GM21447 (cell line): ENCODE results near the gene UBFD1.
"Not testable (repeated sequence)": the region's sequence is repeated elsewhere in the genome, so short reads cannot be mapped to it uniquely, and the experiment has no call there.

Source experiments
- ATAC-seq: cut with Tn5 transposase; IDR thresholded peaks from one replicate; pipeline ENCODE4 v1.9.1; 2021; ENCODE audit not compliant: unreplicated experiment

The UBFD1 gene

DNA sequence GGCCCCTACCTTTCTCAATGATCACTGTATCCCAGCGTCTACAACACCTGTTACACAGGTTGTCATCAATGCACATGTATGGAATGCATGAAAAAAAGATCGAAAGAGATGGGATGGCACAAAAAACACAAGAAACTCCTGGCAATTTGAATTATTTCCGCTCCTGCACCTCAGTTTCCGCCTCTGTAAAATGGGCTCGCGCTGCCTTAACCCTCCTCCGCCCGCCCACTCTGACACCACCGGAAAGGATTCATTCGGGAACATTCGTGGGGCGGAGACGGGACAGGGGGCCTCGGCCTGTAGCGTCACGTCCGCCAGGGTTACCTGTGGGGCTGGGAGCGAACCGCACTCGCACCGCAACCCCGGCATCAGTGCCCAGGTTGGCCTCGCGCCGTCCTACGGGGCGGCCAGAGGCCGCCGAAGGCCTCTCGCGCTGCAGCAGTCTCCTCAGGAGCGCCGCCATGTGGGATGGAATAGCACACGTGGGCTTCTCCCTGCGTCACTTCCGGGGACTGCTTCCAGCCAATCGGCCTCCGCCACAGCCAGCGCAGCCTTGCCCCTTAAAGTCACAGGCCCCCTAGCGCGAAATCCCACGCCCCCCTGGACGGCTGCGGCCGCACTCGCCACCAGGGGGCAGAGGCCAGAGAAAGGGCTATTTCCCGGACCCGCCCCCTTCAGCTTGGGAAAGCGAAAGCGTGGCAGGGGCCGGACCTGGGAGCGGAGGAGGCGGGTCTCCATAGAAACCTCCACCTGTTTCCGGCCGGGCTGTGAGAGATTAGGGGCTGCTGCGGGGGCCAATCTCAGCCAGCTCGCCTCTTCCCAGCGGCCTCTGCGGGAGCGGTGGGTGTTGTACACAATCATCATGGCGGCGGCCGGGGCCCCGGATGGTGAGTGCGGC lies at the start of gene UBFD1, which contains the start of gene EARS2:
TSS of gene UBFD1 (plus strand) at position 847 of the 898 bp plus-strand sequence. CDS start at position 863, 16 bp downstream.
TSS of gene EARS2 (minus strand) at position 470 of the 898 bp plus-strand sequence. CDS start at position 463, 7 bp downstream.
- ATAC-seq, result peak; percentile 92

DNA sequence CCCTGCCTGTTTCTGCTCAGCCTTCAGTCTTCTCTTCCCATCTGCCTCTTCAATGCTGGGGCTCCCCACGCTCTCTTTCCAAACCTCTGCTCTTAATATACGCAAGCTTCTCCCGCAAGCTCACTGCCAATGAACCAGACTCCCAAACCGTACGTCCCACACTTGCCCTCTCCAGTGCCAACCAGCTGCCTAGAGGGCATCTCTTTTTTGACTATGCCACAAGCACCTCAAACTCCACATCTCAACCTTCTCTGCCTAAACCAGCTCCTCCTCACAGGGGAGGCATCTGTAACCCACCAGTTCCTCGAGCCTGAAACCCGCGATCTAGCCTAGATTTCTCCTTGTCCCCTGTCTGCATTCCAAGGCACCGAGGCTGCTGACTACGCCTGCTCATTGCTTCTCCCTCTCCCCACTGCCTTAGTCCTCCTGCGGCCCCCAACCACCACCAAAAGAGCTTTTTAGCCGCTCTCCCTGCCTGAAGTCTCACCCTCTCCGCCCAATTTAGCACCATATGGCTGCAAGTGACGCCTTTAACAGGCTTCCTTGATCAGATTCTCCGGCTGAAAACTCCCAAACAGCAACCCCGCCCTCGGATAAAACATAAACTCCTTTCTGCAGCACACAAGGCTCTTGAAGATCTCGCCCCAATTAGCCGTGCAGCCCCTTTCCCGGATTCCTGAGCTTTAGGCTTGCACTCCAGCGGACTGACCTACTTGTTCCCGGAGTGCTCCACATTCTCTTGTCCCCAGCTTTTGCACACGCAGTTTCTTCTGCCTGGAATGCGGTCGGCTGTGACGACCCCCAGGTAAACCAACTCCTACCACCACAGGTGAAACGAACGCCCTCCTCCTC lies 48.7 kb upstream of the UBFD1 start:
- ATAC-seq, result no peak

DNA sequence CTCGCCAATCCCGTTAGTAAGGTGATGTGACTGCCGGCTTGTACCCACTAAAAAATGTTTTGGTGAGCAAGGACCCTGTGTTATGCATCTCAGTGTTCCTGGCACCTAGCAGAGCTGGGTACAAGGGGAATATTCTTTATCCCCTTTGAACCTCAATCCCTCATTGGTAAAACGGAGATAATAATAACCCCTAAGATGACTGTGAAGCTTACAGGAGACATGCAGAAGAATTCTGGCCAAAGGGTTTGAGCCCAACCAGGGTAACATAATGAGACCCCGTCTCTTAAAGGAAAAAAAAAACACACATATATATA lies 48.1 kb upstream of the UBFD1 start:
- ATAC-seq, result no peak

DNA sequence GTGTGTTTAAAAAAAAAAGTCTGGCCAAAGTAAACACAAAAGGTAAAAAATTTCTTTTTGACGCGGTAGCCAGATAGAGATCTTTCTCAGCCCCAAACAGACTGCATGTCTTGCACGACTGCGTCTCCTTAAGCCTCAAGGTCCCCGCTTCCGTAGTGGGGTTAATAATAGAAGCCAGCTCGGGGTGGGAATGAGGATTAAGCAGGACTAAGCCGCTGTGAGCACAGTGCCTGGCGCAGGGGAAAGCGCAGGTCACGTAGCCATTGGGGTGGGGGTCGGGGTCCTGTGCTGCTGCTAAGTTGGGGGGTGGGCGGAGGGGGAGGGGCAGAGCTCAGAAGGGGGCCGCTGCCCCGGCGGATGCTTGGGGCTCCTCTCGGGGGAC lies 47.8 kb upstream of the UBFD1 start:
- ATAC-seq, result peak; percentile 15

DNA sequence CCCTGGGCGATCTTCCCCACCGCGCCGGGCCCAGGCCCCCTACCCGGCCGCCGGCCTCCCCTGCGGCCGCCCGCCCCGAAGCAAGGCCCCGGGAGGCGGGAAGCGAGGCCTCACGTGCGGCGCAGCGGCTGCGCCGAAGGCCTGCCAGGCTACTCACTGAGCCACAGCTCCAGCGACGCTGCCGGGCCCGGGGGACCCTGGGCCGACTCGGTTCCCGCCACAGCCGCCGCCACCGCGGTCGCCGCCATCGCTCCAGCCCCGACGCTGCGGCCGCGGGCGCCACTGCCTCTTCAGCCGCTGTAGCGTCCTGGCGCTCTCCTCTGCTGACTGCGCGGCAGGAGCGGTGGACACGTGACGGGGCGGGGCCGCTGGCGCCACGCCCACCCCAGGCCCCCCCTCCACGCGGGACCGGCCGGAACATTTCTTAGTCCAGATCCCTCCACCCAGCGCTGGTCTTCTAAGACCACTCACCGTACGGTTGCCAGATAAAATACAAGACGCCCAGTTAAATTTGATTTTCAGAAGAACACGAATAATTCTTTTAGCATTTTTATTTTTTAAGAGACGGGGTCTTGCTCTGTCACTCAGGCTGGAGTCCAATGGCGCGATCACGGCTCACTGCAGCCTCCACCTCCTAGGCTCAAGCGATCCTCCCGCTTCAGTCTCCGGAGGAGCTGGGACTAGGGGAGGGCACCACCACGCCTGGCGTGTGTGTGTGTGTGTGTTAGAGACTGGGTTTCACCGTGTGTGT lies 47.2 kb upstream of the UBFD1 start, which contains the start of gene GGA2:
TSS of gene GGA2 (minus strand) at position 331 of the 751 bp plus-strand sequence. CDS start at position 248, 83 bp downstream.
- ATAC-seq, result peak; percentile 67

GRCh38 chr16:23510915-23511270 lies 46.6 kb upstream of the UBFD1 start:
- ATAC-seq, result not testable (repeated sequence)

DNA sequence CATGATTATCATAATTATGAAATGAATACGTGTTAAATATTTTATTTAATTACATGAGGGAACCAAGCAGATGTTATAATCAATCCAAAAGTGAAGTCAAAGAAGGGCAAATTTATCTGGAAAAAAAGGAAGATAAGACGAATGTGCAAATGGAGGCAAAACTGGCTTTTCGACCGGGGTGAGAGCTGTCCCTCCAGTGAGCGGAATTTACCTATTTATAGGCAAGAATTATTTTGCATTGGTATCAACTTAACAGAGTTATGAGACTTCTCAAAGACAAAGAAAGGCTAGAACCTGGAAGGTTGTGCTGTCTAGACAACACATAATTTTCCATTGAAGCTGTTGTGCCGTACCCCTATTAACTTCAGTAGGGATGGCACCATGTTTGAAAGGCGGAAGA lies 45.8 kb upstream of the UBFD1 start:
- no peak for ATAC-seq

DNA sequence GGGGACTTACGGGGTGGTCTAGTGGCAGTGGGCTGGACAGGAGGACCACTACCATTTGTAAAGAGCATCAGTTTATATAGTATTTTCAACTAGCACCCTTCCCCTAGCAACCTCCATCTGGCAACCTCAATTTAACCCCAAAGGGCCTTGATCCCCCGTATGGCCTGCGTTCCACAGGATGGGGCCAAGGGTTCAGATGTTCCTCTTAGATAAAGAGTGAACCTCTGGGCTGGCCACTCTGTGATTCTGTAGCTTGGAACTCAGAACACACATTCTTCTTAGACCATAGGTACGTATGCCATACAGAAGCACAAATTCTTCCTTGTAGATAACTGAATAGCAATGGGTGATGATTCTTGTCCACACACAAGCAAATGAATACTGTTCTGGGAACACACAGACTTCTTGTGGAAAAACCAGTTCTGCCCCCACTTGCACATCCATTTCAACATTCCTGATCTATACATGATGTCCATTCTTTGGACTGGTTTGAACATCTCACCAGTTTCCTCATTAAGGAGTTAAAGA lies 45.3 kb upstream of the UBFD1 start:
- ATAC-seq, result no peak

DNA sequence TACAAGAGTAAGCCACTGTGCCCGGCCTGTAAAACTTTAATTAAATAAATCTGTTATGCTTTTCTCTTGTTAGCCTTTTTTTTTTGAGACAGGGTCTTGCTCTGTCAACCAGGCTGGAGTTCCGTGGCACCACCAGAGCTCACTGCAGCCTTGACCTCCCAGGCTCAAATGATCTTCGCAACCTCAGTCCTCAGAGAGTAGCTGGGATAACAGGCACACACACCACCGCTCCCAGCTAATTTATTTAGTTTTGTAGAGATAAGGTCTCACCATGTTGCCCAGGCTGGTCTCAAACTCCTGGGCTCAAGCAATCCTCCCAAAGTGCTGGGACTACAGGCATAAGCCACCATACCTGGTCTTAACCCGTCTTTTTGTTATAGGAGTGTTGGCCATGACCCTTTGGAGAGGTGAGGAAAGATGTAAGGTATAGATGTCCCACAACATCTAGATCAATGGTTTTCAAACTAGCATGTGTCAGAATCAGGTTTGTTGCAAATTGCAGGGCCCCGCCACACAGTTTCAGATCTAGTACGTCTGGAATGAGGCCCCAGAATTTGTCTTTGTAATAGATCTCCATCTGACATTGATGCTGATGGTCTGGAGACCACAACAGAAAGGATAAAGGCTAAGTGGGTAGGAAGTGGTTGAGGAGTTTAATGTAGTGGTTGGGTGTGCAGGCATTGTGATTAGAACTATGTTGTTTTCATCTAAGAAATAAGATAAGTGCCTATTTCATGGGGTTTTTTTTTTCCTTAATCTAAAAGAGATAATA lies 43.0 kb upstream of the UBFD1 start:
- no peak for ATAC-seq

DNA sequence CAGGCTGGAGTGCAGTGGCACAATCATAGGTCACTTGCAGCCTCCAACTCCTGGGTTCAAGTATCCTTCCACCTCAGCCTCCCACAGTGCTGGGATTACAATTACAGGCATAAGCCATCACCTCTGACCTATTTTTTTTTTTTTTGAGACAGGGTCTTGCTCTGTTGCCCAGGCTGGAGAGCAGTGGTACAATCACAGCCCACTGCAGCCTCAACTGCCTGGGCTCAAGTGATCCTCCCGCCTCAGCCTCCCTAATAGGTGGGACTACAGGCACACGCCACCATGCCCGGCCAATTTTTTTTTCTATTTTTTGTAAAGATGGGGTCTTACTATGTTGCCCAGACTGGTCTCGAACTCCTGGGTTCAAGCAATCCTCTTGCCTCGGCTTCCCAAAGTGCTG lies 41.6 kb upstream of the UBFD1 start:
- ATAC-seq, result no peak

- no peak for ATAC-seq
Observed at GRCh38 chr16:23516366-23517137, 41.0 kb upstream of the UBFD1 start.

GRCh38 chr16:23518435-23518891 lies 39.1 kb upstream of the UBFD1 start:
- ATAC-seq, result peak; percentile 43

DNA sequence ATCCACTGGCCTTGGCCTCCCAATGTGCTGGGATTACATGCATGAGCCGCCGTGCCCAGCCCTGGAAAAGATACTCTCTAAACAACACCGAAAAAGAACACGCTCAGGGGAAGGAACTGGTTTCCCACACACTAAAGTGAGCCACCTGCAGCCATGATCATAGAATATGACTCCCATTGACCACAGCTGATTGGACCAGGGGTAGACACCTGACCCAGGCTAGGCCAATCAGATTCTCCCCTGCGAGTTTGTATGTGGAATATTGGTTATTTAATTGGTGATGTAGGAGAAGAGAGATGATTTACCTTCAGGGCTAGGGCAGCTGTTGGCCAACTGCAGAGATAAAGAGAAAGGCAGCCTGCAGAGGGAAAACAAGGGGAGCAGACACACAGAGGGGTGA lies 38.2 kb upstream of the UBFD1 start:
- ATAC-seq, result no peak

GRCh38 chr16:23520500-23520899 lies 37.0 kb upstream of the UBFD1 start:
- ATAC-seq, result no peak

- ATAC-seq, result no peak
Observed at GRCh38 chr16:23521037-23521743, 36.3 kb upstream of the UBFD1 start.

DNA sequence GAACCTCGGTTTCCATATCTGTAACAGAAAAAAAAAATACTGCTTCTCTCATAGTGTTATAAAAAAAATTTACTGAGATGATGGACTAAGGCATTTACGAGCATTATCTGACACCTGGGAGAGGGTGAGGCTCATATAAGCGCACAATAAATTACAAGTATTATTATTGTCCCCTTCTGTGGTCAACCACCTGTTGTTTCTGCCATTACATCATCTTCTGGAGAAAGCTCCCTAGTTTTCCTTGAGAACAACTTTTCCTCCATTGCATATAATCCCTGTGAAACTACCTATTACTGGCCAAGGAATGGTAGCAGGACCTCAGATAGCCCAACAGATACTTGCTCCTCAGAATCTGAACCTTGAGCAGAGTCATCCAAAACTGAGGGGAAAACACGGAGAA lies 35.6 kb upstream of the UBFD1 start:
- no peak for ATAC-seq

DNA sequence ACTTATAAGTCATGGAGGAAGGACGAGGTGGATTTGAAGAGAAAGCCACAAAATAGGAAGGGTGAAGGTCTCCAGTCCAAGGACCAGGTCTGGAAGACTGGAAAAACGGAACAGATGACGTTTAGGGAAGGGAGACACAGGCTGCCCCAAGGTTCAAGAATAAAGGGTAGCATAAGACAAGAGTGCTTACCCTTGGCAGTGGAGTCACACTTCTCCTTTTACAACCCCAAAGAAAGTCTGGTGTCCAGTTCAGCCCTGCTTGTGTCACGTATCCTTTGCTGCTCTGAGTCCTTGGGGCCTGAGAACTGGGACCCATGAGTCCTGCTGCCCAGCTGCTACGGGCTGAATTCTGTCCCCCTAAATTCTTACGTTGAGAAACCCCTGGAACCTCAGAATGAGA lies 34.2 kb upstream of the UBFD1 start:
- no peak for ATAC-seq

GRCh38 chr16:23523876-23524385 lies 33.6 kb upstream of the UBFD1 start:
- no peak for ATAC-seq
